NB4 (cell line): Measurements from ENCODE around the gene AIFM3.

Experiments used
- CTCF ChIP-seq: IDR thresholded peaks from one replicate; pipeline ENCODE4 v1.5.1; 2012; ENCODE audit warnings: low read depth, low read length
- MAX ChIP-seq: IDR thresholded peaks from 2 replicates; pipeline ENCODE4 v1.6.1; 2011; ENCODE audit warnings: low read depth, low read length
- POLR2A ChIP-seq: IDR thresholded peaks from 2 replicates; pipeline ENCODE4 v1.6.1; 2011; ENCODE audit warnings: mild to moderate bottlenecking; ENCODE audit not compliant: insufficient read length; ENCODE audit errors: extremely low read depth

GRCh38 chr22:20988573-20989322 lies 21.7 kb downstream of the AIFM3 start:
- no peak for TF ChIP-seq CTCF
- TF ChIP-seq POLR2A, result no peak
- no peak for TF ChIP-seq MAX
